Measurements from ENCODE around the gene PCIF1.

PCIF1 gene

GRCh38 chr20:45904583-45905504 is 29.6 kb upstream of the PCIF1 start:
- DNase-seq (ENCODE audit: low spot score), result no peak

DNA sequence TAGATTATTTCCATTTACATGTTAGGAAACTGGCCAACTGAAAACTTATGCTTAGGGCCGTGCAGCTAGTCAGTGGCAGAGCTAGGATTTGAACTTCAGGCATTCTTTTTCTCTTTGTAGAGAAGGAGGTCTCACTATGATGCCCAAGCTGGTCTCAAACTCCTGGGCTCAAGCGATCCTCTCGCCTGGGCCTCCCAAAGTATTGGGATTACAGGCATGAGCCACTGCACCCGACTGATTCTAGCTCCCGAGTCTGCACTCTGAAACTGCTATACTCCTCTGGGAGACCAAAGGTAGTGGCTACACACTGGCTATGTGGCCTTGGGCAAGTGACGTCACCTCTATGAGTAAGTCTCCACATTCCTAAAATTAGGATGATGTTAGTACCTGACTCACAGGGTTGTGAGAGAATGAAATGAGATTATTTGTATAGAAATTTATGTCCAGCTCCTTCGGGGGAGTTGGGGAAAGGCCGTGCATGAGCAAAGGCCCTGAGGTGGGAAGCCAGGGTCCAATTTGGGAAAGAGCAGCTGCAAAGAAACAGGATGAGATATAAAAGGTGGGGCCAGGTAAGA is 28.9 kb upstream of the PCIF1 start:
- no peak for DNase-seq (ENCODE audit: low spot score)

- no peak for DNase-seq (ENCODE audit: low spot score)
Observed at GRCh38 chr20:45907219-45907948, 27.1 kb upstream of the PCIF1 start.

GRCh38 chr20:45908084-45908483 is 26.4 kb upstream of the PCIF1 start:
- DNase-seq (ENCODE audit: low spot score), result no peak

GRCh38 chr20:45909336-45909808 is 25.1 kb upstream of the PCIF1 start:
- DNase-seq (ENCODE audit: low spot score), result no peak

- DNase-seq (ENCODE audit: low spot score), result no peak
Observed at GRCh38 chr20:45909817-45910669, 24.4 kb upstream of the PCIF1 start.

- peak; percentile 96 for DNase-seq (ENCODE audit: low spot score)
Observed at GRCh38 chr20:45910670-45911485, 23.6 kb upstream of the PCIF1 start.

- peak; percentile 67 for DNase-seq (ENCODE audit: low spot score)
Observed at GRCh38 chr20:45911486-45912343, 22.8 kb upstream of the PCIF1 start, which contains the start of gene PLTP. TSS of gene PLTP (minus strand) at chr20:45912155. CDS start at chr20:45911452, 703 bp downstream.

GRCh38 chr20:45912344-45912682 is 22.2 kb upstream of the PCIF1 start:
- no peak for DNase-seq (ENCODE audit: low spot score)

GRCh38 chr20:45913116-45913515 is 21.4 kb upstream of the PCIF1 start:
- DNase-seq (ENCODE audit: low spot score), result no peak

- no peak for DNase-seq (ENCODE audit: low spot score)
Observed at GRCh38 chr20:45917790-45918141, 16.7 kb upstream of the PCIF1 start.

GRCh38 chr20:45918182-45918737 is 16.2 kb upstream of the PCIF1 start:
- DNase-seq (ENCODE audit: low spot score), result no peak

GRCh38 chr20:45918779-45919537 is 15.5 kb upstream of the PCIF1 start:
- no peak for DNase-seq (ENCODE audit: low spot score)

- no peak for DNase-seq (ENCODE audit: low spot score)
Observed at GRCh38 chr20:45919542-45920399, 14.7 kb upstream of the PCIF1 start.

DNA sequence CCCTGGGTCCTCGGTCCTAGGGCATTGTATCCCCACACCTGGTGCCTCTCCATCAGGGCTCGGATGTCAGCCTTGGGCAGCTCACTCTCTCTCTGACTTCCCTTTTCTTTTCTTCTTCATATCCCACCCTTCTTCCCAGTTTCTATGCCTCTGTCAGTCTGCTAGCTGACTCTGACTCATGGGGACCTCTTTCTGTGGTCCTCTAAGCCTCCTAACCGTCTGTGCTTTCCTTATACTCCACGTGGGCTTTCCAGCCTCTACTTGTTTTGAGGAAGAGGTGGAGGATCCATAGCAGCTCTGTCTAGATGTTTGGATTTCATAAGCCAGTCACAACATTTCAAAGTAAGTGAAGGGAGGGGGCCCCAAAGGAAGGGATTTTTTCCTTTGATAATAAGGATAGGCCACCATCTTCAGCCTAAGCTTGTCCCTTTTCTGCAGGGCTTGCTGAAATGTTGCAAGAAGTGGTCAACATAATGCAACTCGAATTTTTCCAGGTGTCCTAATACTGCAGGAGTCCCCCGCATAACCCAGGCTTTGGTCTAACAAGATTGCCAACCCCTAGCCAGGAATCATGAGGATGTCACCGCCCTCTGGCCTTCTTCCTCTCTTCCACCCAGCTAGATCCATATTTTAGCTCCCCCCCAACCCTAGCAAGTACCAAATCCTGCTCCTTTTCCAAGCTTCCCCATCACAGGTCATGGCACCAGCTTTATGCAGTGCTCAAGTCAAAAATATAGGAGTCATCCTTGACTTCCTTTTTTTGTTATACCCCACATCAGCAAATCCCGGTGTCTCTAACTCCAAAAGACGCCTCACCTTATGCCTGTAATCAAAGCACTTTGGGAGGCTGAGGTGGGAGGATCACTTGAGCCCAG is 13.8 kb upstream of the PCIF1 start:
- DNase-seq (ENCODE audit: low spot score), result no peak

GRCh38 chr20:45921337-45922189 is 12.9 kb upstream of the PCIF1 start:
- no peak for DNase-seq (ENCODE audit: low spot score)

All from iPS-NIHi11 (cell line).